ENCODE results near the gene GABBR1.

GRCh38 chr6:29656157-29656556 lies 23.2 kb upstream of the GABBR1 start:
- TF ChIP-seq CTCF (tag by site-specific recombination; IDR thresholded peaks at IDR 0.05) (no peak), ZNF768 (tag by site-specific recombination; IDR thresholded peaks at IDR 0.05) (no peak)

Data from HEK293 (cell line).